IMR-90 (cell line): ENCODE measurements around the gene CCDC107. TPM values are rescaled to one million over a fixed set of nuclear protein-coding genes. Genes with fewer than 3 reads are reported as not detected.

Source experiments
- ATAC-seq: fragments of 200-7000 bp; cut with Tn5 transposase; 2 replicates; pipeline ENCODE4 v1.9.1; 2020; ENCODE audit warnings: low read depth, mild to moderate bottlenecking, moderate library complexity
- BruUV-seq: library from RNA; stranded (reverse); fragments of 400-500 nt; replicated peaks from 2 replicates; lab custom pipeline; 2021; lab: Mats Ljungman, UMichigan
- CTCF ChIA-PET: fragments of 300-600 bp; formaldehyde crosslinking; extraction: SDS; loops from one replicate; lab custom pipeline; 2021; ENCODE audit warnings: antibody characterized with exemption; lab: Yijun Ruan, JAX
- POLR2A ChIA-PET: fragments of 300-600 bp; sonication (Branson Sonifier 250); formaldehyde crosslinking; loops from one replicate; lab custom pipeline; 2022; ENCODE audit warnings: antibody characterized with exemption; ENCODE audit not compliant: unreplicated experiment; lab: Charles Lee
- DNase-seq: peaks from one replicate; pipeline ENCODE4 v3.0.0; 2013
- H2AFZ ChIP-seq: replicated peaks from 2 replicates; pipeline ENCODE3; 2013; ENCODE audit warnings: low read length, mild to moderate bottlenecking; ENCODE audit not compliant: poor library complexity
- H2AK5ac ChIP-seq: 2 replicates; pipeline ENCODE4 v1.6.1; 2013; ENCODE audit warnings: low read depth, low read length, inconsistent platforms
- H2AK9ac ChIP-seq: replicated peaks from 2 replicates; pipeline ENCODE3; 2013; ENCODE audit warnings: mild to moderate bottlenecking, low read depth, low read length, moderate library complexity; ENCODE audit not compliant: poor library complexity
- H2BK120ac ChIP-seq: 2 replicates; pipeline ENCODE4 v1.6.1; 2013; ENCODE audit warnings: low read depth, low read length, inconsistent platforms
- H2BK15ac ChIP-seq: 3 replicates; pipeline ENCODE4 v1.6.1; 2013; ENCODE audit warnings: low read depth, low read length, inconsistent platforms
- H2BK20ac ChIP-seq: 2 replicates; pipeline ENCODE4 v1.6.1; 2013; ENCODE audit warnings: low read depth, mild to moderate bottlenecking, inconsistent platforms, low read length, moderate library complexity
- H2BK5ac ChIP-seq: 2 replicates; pipeline ENCODE4 v1.6.1; 2013; ENCODE audit warnings: mild to moderate bottlenecking, low read depth, low read length, inconsistent platforms; ENCODE audit not compliant: poor library complexity, severe bottlenecking
- H3K14ac ChIP-seq: replicated peaks from 2 replicates; pipeline ENCODE4 v1.6.1; 2013; ENCODE audit warnings: low read depth, low read length, inconsistent platforms
- H3K18ac ChIP-seq: 2 replicates; pipeline ENCODE4 v1.6.1; 2013; ENCODE audit warnings: low read depth, low read length, control low read depth
- H3K23ac ChIP-seq: 2 replicates; pipeline ENCODE4 v1.6.1; 2013; ENCODE audit warnings: low read depth, low read length, inconsistent platforms
- H3K27ac ChIP-seq: 2 replicates; pipeline ENCODE4 v1.5.1; 2013; ENCODE audit warnings: mild to moderate bottlenecking, control low read depth, low read length; ENCODE audit not compliant: insufficient read depth
- H3K27me3 ChIP-seq: 2 replicates; pipeline ENCODE4 v1.6.1; 2013; ENCODE audit warnings: low read length; ENCODE audit not compliant: control insufficient read depth, insufficient read depth
- H3K36me3 ChIP-seq: 2 replicates; pipeline ENCODE4 v1.6.1; 2013; ENCODE audit warnings: low read length, mixed read lengths; ENCODE audit not compliant: control insufficient read depth, insufficient read depth
- H3K4ac ChIP-seq: 2 replicates; pipeline ENCODE4 v1.6.1; 2013; ENCODE audit warnings: low read depth, low read length, inconsistent platforms
- H3K4me1 ChIP-seq: 2 replicates; pipeline ENCODE4 v1.6.1; 2013; ENCODE audit warnings: low read length, mixed read lengths; ENCODE audit not compliant: control insufficient read depth, insufficient read depth
- H3K4me2 ChIP-seq: 2 replicates; pipeline ENCODE4 v1.6.1; 2013; ENCODE audit warnings: low read depth, mild to moderate bottlenecking, control low read depth, low read length, moderate library complexity
- H3K4me3 ChIP-seq: 2 replicates; pipeline ENCODE4 v1.5.1; 2013; ENCODE audit warnings: low read depth, mild to moderate bottlenecking, control low read depth, low read length, moderate library complexity; ENCODE audit not compliant: insufficient read depth
- H3K56ac ChIP-seq: 2 replicates; pipeline ENCODE4 v1.6.1; 2013; ENCODE audit warnings: low read length, inconsistent platforms; ENCODE audit not compliant: insufficient read depth; ENCODE audit errors: extremely low read depth
- H3K79me1 ChIP-seq, 2 experiments: 2 replicates each; pipeline ENCODE4 v1.6.1; 2013; ENCODE audit warnings: low read length in 2 of 2, inconsistent platforms in 1 of 2, low read depth in 1 of 2
- H3K9ac ChIP-seq: 2 replicates; pipeline ENCODE4 v1.6.1; 2013; ENCODE audit warnings: low read depth, low read length, control low read depth
- H3K9me1 ChIP-seq: 2 replicates; pipeline ENCODE4 v1.6.1; 2013; ENCODE audit warnings: low read length, inconsistent platforms; ENCODE audit not compliant: insufficient read depth
- H3K9me3 ChIP-seq: 2 replicates; pipeline ENCODE4 v1.6.1; 2013; ENCODE audit warnings: low read length; ENCODE audit not compliant: control insufficient read depth, insufficient read depth
- H4K20me1 ChIP-seq: 2 replicates; pipeline ENCODE4 v1.6.1; 2013; ENCODE audit warnings: low read length, inconsistent platforms; ENCODE audit not compliant: insufficient read depth
- H4K5ac ChIP-seq: 2 replicates; pipeline ENCODE4 v1.6.1; 2013; ENCODE audit warnings: mild to moderate bottlenecking, low read depth, low read length, control low read depth
- H4K8ac ChIP-seq, 2 experiments: 2 replicates each; pipeline ENCODE4 v1.6.1; 2013; ENCODE audit warnings: low read depth in 2 of 2, low read length in 2 of 2, control low read depth in 1 of 2, inconsistent platforms in 1 of 2
- H4K91ac ChIP-seq: 2 replicates; pipeline ENCODE4 v1.6.1; 2013; ENCODE audit warnings: low read depth, low read length, inconsistent platforms; ENCODE audit not compliant: insufficient read depth
- CEBPB ChIP-seq: IDR thresholded peaks from 2 replicates; pipeline ENCODE4 v1.6.1; 2012; ENCODE audit warnings: low read depth, low read length, improper control_type of control experiment
- ELK1 ChIP-seq: fragments of 150-350 bp; IDR thresholded peaks from 2 replicates; pipeline ENCODE4 v1.6.1; 2016; ENCODE audit warnings: low read depth, mild to moderate bottlenecking, low read length, moderate library complexity, borderline replicate concordance
- FOS ChIP-seq: fragments of 150-350 bp; IDR thresholded peaks from 2 replicates; pipeline ENCODE4 v1.6.1; 2016; ENCODE audit warnings: low read depth, low read length
- MAFK ChIP-seq: IDR thresholded peaks from 2 replicates; pipeline ENCODE4 v1.6.1; 2012; ENCODE audit warnings: low read depth, low read length, improper control_type of control experiment
- MAZ ChIP-seq: IDR thresholded peaks from 2 replicates; pipeline ENCODE4 v1.6.1; 2012; ENCODE audit warnings: low read depth, mild to moderate bottlenecking, low read length, improper control_type of control experiment, moderate library complexity, borderline replicate concordance
- MXI1 ChIP-seq: IDR thresholded peaks from 2 replicates; pipeline ENCODE4 v1.6.1; 2012; ENCODE audit warnings: low read depth, mild to moderate bottlenecking, low read length, moderate library complexity, borderline replicate concordance
- NFE2L2 ChIP-seq: fragments of 150-350 bp; IDR thresholded peaks from 2 replicates; pipeline ENCODE4 v1.6.1; 2016; ENCODE audit warnings: low read depth, mild to moderate bottlenecking, low read length
- RFX5 ChIP-seq: IDR thresholded peaks from 2 replicates; pipeline ENCODE4 v1.8.0; 2012; ENCODE audit warnings: low read depth, mild to moderate bottlenecking, low read length, moderate library complexity
- SMC3 ChIP-seq: fragments of 150-350 bp; IDR thresholded peaks from 2 replicates; pipeline ENCODE4 v1.6.1; 2016; ENCODE audit warnings: low read depth, mild to moderate bottlenecking, antibody characterized with exemption, low read length, moderate library complexity
- WGBS, 2 experiments: methylation state at CpG; one replicate each; pipeline versions ENCODE4 v1.1.5 to v1.1.7; 2013; ENCODE audit warnings: missing lambda C conversion rate in 2 of 2; ENCODE audit not compliant: insufficient read length in 1 of 2; ENCODE audit errors: extremely low coverage in 2 of 2; 5-methylcytosine and 5-hydroxymethylcytosine counted together
- dilution Hi-C: fragments of 300-500 bp; cut with HindIII; formaldehyde crosslinking; loops from one replicate; pipeline ENCODE4 v1.14.3; 2018; ENCODE audit warnings: low sequenced_read_pairs; ENCODE audit not compliant: unreplicated experiment
- in situ Hi-C: fragments of 300-500 bp; cut with MboI; formaldehyde crosslinking; loops from 3 replicates; pipeline ENCODE4 v1.14.3; 2019; ENCODE audit warnings: low sequenced_read_pairs, inconsistent platforms, mixed read lengths
- intact Hi-C: fragments of 100-400 bp; cut with micrococcal nuclease; formaldehyde crosslinking; loops from 2 replicates; pipeline ENCODE4 v1.10.0; 2022
- polyA plus RNA-seq, 3 experiments: library from polyadenylated mRNA; depleted of rRNA; stranded (reverse); fragments of >200 nt; gene quantifications; 2 replicates each; pipeline ENCODE4 v1.2.3, GENCODE V29; 2012; ENCODE audit warnings: low replicate concordance in 1 of 3
- total RNA-seq: library from RNA; depleted of rRNA; stranded (reverse); fragments of >200 nt; gene quantifications from 2 replicates; pipeline ENCODE4 v1.2.3, GENCODE V29; 2012

The CCDC107 gene
- total and polyA plus RNA-seq, 2 of the 4 experiments (the other 2 are of a cell fraction), result 6.8 to 21.1 TPM

GRCh38 chr9:35705836-35706430 lies 47.8 kb downstream of the CCDC107 start:
- Histone ChIP-seq H3K4me3 (no peak overlapping the region), H3K4ac (no peak overlapping the region), H2AK5ac (no peak overlapping the region), H2BK5ac (no peak overlapping the region), H3K14ac (no peak overlapping the region), H4K91ac (no peak overlapping the region), H3K23ac (no peak overlapping the region), H4K5ac (no peak overlapping the region), H2BK15ac (no peak overlapping the region), H4K20me1 (peaks cover 13% of the 10 kb centered on the region), H2AFZ (no peak overlapping the region), H3K56ac (no peak overlapping the region), H3K9me1 (peaks cover 7% of the 10 kb centered on the region), H3K79me1 (peaks cover 62 to 69% of the 10 kb centered on the region in 2 experiments), H3K27ac (no peak overlapping the region), H3K4me1 (no peaks in the 10 kb centered on the region), H4K8ac (no peak overlapping the region), H3K4me2 (no peak overlapping the region), H2AK9ac (no peak overlapping the region), H3K36me3 (peaks cover 84% of the 10 kb centered on the region), H3K27me3 (no peaks in the 10 kb centered on the region), H3K18ac (no peak overlapping the region), H2BK20ac (no peak overlapping the region), H3K9me3 (no peaks in the 10 kb centered on the region), H3K9ac (no peak overlapping the region), H2BK120ac (no peak overlapping the region)
- no CpG with 5 or more reads among the region's 7 CpGs for WGBS, 2 experiments
- BruUV-seq, result TSS peak; percentile 88
- ATAC-seq (no peak), DNase-seq (no peak)
- TF ChIP-seq FOS (no peak), SMC3 (no peak), NFE2L2 (no peak), MAZ (no peak), RFX5 (no peak), MAFK (no peak), CEBPB (no peak), ELK1 (no peak), MXI1 (no peak)
- intact Hi-C loops, result no loop called here
- dilution Hi-C loops, result no loop called here
- in situ Hi-C loops, result no loop called here
- ChIA-PET POLR2A (no interaction called here), CTCF (interaction anchor here (1.2 kb wide), 1 partner anchor 9 kb away, joined by 3 read pairs; no protein-coding TSS in a partner anchor)
